Daoy (cell line): Measurements from ENCODE around the gene FCHSD2. TPM values are rescaled to one million over a fixed set of nuclear protein-coding genes. Genes with fewer than 3 reads are reported as not detected.
"Not testable (repeated sequence)": the region's sequence is repeated elsewhere in the genome, so short reads cannot be mapped to it uniquely, and the experiment has no call there.

Experiments used
- DNase-seq: peaks from one replicate; pipeline ENCODE4 v3.0.0-alpha.2; 2015; ENCODE audit warnings: low read depth
- total RNA-seq: library from RNA; depleted of rRNA; stranded (reverse); fragments of >200 nt; shearing (Covaris generic); gene quantifications from 2 replicates; pipeline ENCODE4 v1.2.3, GENCODE V29; 2014

The FCHSD2 gene
- total RNA-seq, 1 experiment from 2014 or later = 4.8 TPM

DNA sequence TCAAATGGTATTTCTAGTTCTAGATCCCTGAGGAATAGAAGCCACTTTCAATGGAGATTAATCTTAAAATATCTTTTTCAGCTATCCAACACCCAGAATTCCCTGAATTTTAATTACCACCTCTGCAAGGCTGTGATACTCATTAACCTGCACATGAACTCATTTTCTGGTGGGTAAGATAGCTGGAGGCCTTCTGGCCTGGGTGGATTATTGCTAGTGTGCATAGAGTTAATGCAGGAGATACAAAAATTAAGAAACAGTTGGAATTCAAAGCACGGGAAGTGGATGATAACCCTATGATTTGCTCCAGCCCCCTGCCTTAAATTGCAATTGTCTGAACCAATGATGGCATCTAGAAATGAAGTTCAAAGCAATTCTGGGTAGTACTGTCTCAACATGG, 212.9 kb downstream of the FCHSD2 start:
- no peak for DNase-seq

GRCh38 chr11:72927380-72927779, 214.7 kb downstream of the FCHSD2 start:
- DNase-seq = no peak

GRCh38 chr11:72926076-72926475, 216.0 kb downstream of the FCHSD2 start:
- no peak for DNase-seq

GRCh38 chr11:72925656-72926055, 216.5 kb downstream of the FCHSD2 start:
- DNase-seq = no peak

- DNase-seq = no peak
Observed at GRCh38 chr11:72924568-72925190, 217.4 kb downstream of the FCHSD2 start.

DNA sequence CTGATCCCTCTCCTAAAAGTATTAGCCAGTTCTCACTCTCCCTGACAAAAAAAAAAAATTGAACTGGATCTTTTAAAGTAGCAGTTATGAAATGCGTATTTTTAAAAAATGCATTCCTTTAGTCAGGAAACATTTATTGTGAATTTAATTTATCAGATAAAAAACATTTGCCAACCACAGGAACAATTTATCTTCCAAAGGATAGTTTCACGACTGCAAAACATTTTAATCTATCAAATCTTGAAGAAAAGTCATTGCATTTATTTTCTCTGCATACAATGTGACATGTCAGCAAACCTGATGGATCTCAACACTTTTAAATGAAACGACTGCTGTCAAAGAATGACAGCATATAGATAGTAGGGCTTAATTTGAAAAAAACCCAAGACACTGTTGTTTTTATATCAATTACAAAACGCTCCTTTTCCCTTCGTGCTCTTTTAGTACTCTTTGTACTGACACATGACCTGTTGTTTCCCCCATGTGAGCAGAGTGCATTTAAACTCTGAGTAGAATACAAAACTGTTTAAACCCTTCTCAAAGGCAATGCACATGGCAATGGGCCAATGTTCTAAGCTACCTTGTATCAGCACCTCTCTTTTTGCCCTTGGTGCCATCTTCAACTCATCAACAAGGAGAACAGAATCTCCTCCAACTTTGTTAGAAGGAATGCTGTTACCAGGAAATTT, 220.9 kb downstream of the FCHSD2 start:
- DNase-seq = no peak

DNA sequence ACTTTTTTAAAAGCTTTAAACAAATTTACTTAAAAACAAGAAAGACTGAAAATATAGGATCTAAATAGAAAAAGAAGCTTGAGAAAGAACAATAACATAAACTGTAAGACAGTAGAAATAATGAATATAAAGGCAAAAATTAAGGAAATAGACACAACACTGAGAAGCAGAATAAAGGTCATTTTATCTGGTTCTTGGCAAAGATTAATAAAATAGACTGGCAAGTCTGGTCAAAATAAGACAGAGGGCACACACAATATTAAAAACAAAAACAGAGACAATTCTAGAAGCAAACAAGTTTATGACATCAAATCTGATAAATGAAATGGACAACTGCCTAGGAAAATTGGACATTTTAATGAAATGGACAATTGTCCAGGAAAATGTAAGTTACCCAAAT, 222.1 kb downstream of the FCHSD2 start:
- no peak for DNase-seq

DNA sequence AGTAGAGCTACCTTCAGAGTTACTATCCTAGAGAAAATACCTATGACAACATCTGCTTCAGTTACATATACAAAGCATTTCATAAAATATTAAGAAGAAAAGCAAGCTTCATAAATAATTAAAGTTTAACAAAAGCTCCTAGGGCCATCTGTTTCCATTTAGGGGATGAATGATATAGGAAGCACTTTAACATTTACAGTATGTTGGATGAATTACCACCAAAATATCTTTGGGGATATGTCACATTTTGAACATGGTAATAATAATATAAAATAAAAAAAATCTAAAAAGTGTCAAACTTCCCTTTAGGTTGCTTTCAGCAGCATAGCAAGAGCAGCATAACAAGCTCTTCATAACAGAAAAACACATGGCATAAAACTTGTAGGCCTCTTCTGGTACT, 223.3 kb downstream of the FCHSD2 start:
- no peak for DNase-seq

GRCh38 chr11:72912253-72912652, 229.9 kb downstream of the FCHSD2 start:
- DNase-seq = no peak

GRCh38 chr11:72909558-72910388, 232.3 kb downstream of the FCHSD2 start:
- not testable (repeated sequence) for DNase-seq

DNA sequence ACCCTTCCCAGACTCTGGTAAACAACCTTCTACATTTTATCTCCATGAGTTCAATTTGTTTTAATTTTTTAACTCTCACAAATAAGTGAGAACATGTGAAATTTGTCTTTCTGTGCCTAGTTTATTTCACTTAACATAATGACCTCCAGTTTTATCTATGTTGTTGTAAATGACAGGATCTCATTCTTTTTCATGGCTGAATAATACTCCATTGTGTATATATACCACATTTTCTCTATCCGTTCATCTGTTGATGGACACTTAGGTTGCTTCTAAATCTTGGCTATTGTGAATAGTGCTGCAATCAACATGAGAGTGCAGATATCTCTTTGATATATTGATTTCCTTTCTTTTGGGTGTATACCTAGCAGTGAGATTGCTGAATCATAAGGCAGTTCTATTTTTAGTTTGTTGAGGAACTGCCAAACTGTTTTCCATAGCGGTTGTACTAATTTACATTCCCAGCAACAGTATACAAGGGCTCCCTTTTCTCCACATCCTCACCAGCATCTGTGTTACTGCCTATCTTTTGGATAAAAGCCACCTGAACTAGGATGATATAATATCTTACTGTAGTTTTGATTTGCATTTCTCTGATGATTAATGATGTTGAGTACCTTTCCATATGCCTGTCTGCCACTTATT, 234.0 kb downstream of the FCHSD2 start:
- no peak for DNase-seq

- DNase-seq = no peak
Observed at GRCh38 chr11:72904016-72904415, 238.1 kb downstream of the FCHSD2 start.

DNA sequence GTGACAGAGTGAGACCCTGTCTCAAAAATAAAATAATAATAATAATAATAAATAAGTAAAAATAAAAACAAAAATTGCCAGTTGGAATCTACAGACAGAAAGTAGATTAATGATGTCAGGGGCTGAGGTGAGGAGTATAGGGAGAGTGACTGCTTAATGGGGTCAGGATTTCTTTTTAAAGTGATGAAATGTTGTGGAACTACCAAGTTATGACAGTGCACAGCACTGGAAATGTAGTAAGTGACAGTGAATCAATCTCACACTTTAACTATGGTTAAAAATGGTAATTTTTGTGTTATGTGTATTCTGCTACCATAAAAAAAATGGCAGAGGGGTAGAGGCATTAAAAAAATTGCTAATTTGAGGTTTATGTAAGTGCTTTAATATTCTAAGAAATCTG, 240.7 kb downstream of the FCHSD2 start:
- no peak for DNase-seq

DNA sequence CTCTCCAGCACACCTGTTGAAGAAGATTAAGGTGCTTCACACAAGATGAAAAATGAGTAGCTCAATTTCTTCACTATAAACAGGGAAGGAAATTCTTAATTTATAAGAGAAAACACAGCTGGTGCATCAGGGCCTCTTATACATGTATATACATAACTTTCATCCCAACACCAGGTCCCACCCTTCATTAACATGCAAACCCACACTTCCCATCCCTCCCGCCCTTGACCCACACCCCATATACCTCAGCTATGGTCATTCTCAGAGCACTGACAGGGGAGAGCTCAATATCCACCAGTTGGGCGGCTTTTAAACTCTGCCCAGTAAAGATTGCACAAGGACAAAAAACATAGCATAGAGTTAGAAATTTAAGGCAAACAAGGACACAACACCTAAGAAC, 242.1 kb downstream of the FCHSD2 start:
- no peak for DNase-seq

DNA sequence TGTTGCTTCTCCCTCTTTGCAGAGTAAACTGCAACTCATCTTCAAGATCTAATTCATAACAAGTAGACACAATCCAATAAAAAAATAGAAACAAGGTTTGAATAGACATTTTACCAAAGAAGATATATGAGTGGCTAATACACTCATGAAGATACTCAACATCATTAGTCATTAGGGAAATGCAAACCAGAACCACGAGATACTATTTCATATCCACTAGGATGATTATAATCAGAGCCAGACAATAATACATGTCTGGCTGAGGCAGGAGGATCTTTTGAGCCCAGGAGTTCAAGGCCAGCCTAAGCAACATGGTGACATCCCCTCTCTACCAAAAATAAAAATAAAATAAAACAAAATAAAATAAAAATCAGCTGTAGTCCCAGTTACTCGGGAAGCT, 242.9 kb downstream of the FCHSD2 start:
- no peak for DNase-seq

GRCh38 chr11:72897506-72897905, 244.6 kb downstream of the FCHSD2 start:
- DNase-seq = no peak

DNA sequence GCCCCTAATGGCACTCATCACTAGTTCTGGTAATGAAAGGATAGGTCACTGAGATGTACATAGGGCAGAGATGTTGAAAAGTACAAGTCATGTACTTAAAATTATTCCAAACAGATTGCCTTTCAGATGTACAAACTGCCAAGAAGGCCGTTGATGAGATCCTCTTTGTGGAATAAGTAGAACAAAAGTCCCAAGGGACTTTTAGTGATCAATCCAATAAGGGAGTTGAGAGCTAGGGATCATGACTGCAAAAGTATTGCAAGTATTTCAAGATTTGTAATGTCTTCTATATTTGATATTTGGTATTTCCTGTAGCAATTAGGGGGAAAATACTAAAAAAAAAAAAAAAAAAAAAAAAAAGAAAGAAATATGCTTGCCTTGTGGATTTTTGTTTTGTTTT, 245.7 kb downstream of the FCHSD2 start:
- DNase-seq = no peak

- no peak for DNase-seq
Observed at GRCh38 chr11:72890881-72891280, 251.2 kb downstream of the FCHSD2 start.

DNA sequence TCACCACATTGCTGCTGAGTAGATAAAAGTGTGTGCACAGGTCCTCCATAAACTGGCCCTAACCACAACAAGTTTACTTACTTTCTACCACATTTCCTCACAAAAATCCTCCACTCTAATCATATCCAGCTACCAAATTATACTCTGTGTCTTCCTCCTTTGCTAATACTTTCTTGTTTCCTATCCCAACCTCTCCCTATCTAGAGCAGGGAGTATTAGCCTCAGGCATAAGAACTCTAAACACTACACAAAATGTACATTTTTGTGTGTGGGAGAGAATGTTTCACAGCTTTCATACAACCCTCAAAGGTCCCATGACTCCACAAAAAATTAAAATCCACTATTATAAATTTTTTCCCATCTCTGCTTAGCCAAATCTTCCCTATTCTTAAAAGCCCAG, 255.5 kb downstream of the FCHSD2 start:
- no peak for DNase-seq

- DNase-seq = no peak
Observed at GRCh38 chr11:72885749-72886609, 256.1 kb downstream of the FCHSD2 start.

- no peak for DNase-seq
Observed at GRCh38 chr11:72876147-72876546, 266.0 kb downstream of the FCHSD2 start.
